Keratinocyte (primary cell): Measurements from ENCODE around the gene GPR153. TPM values are rescaled to one million over a fixed set of nuclear protein-coding genes. Genes with fewer than 3 reads are reported as not detected.

Source experiments
- DNase-seq: peaks from one replicate; pipeline ENCODE4 v3.0.0-alpha.2; 2011; ENCODE audit warnings: low read depth, missing footprints, low spot score
- FAIRE-seq: peaks from 2 replicates; lab custom pipeline; 2011; peaks lifted over from hg19 to GRCh38; lab: Jason Lieb, UNC
- H2AFZ ChIP-seq: 2 replicates; pipeline ENCODE4 v1.6.0; 2012; ENCODE audit warnings: low read length, control low read depth, inconsistent platforms; ENCODE audit not compliant: control insufficient read depth
- H3K27ac ChIP-seq: 2 replicates; pipeline ENCODE4 v1.5.1; 2011; ENCODE audit warnings: low read length; ENCODE audit not compliant: control insufficient read depth, insufficient read depth
- H3K27me3 ChIP-seq: 3 replicates; pipeline ENCODE4 v1.6.0; 2011; ENCODE audit warnings: low read length; ENCODE audit not compliant: control insufficient read depth, insufficient read depth; ENCODE audit errors: extremely low read depth
- H3K36me3 ChIP-seq, 2 experiments: 2 replicates in 1 of 2; 3 replicates in 1 of 2; pipeline ENCODE4 v1.5.1; 2011; ENCODE audit warnings: low read length in 2 of 2, mild to moderate bottlenecking in 1 of 2; ENCODE audit not compliant: control insufficient read depth in 2 of 2, insufficient read depth in 2 of 2; ENCODE audit errors: extremely low read depth in 1 of 2
- H3K4me1 ChIP-seq: 3 replicates; pipeline ENCODE4 v1.5.1; 2011; ENCODE audit warnings: low read length; ENCODE audit not compliant: control insufficient read depth, insufficient read depth; ENCODE audit errors: extremely low read depth
- H3K4me2 ChIP-seq: 3 replicates; pipeline ENCODE4 v1.6.0; 2011; ENCODE audit warnings: low read depth, low read length; ENCODE audit not compliant: control insufficient read depth, insufficient read depth; ENCODE audit errors: extremely low read depth
- H3K4me3 ChIP-seq, 3 experiments: fragments of 200-600 bp in 1 of 3; sonication (generic) in 1 of 3; 2 replicates in 2 of 3; 3 replicates in 1 of 3; pipeline ENCODE4 v1.5.1; 2011 to 2016; ENCODE audit warnings: low read length in 3 of 3, mild to moderate bottlenecking in 3 of 3, control low read depth in 2 of 3, inconsistent platforms in 1 of 3, low read depth in 1 of 3, mixed read lengths in 1 of 3, mixed run types in 1 of 3, moderate library complexity in 1 of 3; ENCODE audit not compliant: control insufficient read depth in 2 of 3, insufficient read depth in 2 of 3; ENCODE audit errors: extremely low read depth in 1 of 3
- H3K79me2 ChIP-seq: 2 replicates; pipeline ENCODE4 v1.6.0; 2012; ENCODE audit warnings: low read length; ENCODE audit not compliant: control insufficient read depth, insufficient read depth
- H3K9ac ChIP-seq: 3 replicates; pipeline ENCODE4 v1.6.0; 2011; ENCODE audit warnings: low read length; ENCODE audit not compliant: control insufficient read depth, insufficient read depth; ENCODE audit errors: extremely low read depth
- H3K9me1 ChIP-seq: 3 replicates; pipeline ENCODE4 v1.6.0; 2011; ENCODE audit warnings: low read length; ENCODE audit not compliant: control insufficient read depth, insufficient read depth; ENCODE audit errors: extremely low read depth
- H3K9me3 ChIP-seq: 2 replicates; pipeline ENCODE4 v1.5.1; 2012; ENCODE audit warnings: low read depth, low read length; ENCODE audit not compliant: control insufficient read depth
- H4K20me1 ChIP-seq: 3 replicates; pipeline ENCODE4 v1.6.0; 2011; ENCODE audit warnings: low read length; ENCODE audit not compliant: control insufficient read depth, insufficient read depth; ENCODE audit errors: extremely low read depth
- CTCF ChIP-seq, 3 experiments: IDR thresholded peaks in 1 of 3; conservative IDR thresholded peaks in 1 of 3; optimal IDR thresholded peaks in 1 of 3; 2 replicates in 2 of 3; 3 replicates in 1 of 3; pipeline versions ENCODE3 to v1.5.1; 2011; ENCODE audit warnings: low read length in 3 of 3, mild to moderate bottlenecking in 3 of 3, moderate library complexity in 2 of 3, control low read depth in 1 of 3, inconsistent platforms in 1 of 3; ENCODE audit not compliant: insufficient read depth in 2 of 3; ENCODE audit errors: extremely low read depth in 1 of 3
- EZH2 ChIP-seq: IDR thresholded peaks from one replicate; pipeline ENCODE4 v1.6.1; 2012; ENCODE audit warnings: inconsistent platforms, mild to moderate bottlenecking, low read length, moderate library complexity
- dilution Hi-C: fragments of 300-500 bp; cut with MboI; formaldehyde crosslinking; loops from one replicate; pipeline ENCODE4 v1.7.0; 2020; ENCODE audit warnings: low sequenced_read_pairs; ENCODE audit not compliant: extremely low pct_ligation_motif_present
- polyA plus RNA-seq, 5 experiments: library from polyadenylated mRNA; depleted of rRNA in 3 of 5; stranded (reverse) in 3 of 5; stranded (forward) in 1 of 5; unstranded in 1 of 5; fragments of >200 nt; gene quantifications; 1 replicate in 1 of 5; 2 replicates in 3 of 5; 3 replicates in 1 of 5; pipeline versions ENCODE4 v1.2.1 to v1.2.3, GENCODE V29; 2011 to 2012; ENCODE audit warnings: missing spikeins in 2 of 5, low read depth in 1 of 5, low replicate concordance in 1 of 5

The GPR153 gene
- polyA plus RNA-seq, 1 donor (not counting 4 experiments of a cell fraction or from before 2014, with no cell fraction given), result 7.2 TPM

- H2AFZ ChIP-seq, result peak overlapping the region; percentile 33
Observed at GRCh38 chr1:6234502-6235295, 26.2 kb downstream of the GPR153 start.

GRCh38 chr1:6233376-6233775, 27.5 kb downstream of the GPR153 start:
- H3K27ac ChIP-seq, result no peak overlapping the region
- no peaks in the 10 kb centered on the region for H4K20me1 ChIP-seq
- H3K27me3 ChIP-seq, result no peaks in the 10 kb centered on the region
- H3K4me2 ChIP-seq, result no peak overlapping the region
- no peak overlapping the region for H3K4me3 ChIP-seq
- H3K36me3 ChIP-seq, result peaks cover 16 to 20% of the 10 kb centered on the region in 2 experiments
- H3K79me2 ChIP-seq, result peaks cover 25% of the 10 kb centered on the region
- TF ChIP-seq EZH2 (no peak), CTCF (optimal IDR thresholded peaks at IDR 0.05 in 1 of 3, IDR thresholded peaks at IDR 0.05 in 1 of 3, conservative IDR thresholded peaks at IDR 0.05 in 1 of 3; ENCODE audit: extremely low read depth in 1 of 3, insufficient read depth in 2 of 3, low read length in 3 of 3) (no peak)
- H3K9me1 ChIP-seq, result no peaks in the 10 kb centered on the region
- no peak for DNase-seq
- no peak overlapping the region for H2AFZ ChIP-seq
- dilution Hi-C loops, result no loop called here
- H3K4me1 ChIP-seq, result peaks cover 9% of the 10 kb centered on the region
- no peak overlapping the region for H3K9ac ChIP-seq
- H3K9me3 ChIP-seq, result no peaks in the 10 kb centered on the region
- FAIRE-seq, result no peak

More at GRCh38 chr1:6234502-6235295, 26.2 kb downstream of the GPR153 start:
- DNase-seq (no peak), FAIRE-seq (no peak)
- peak overlapping the region; percentile 72 to 87 (median 77) for H3K4me3 ChIP-seq
- H3K27ac ChIP-seq, result peak overlapping the region; percentile 48
- H3K9me1 ChIP-seq, result no peaks in the 10 kb centered on the region
- H3K27me3 ChIP-seq, result no peaks in the 10 kb centered on the region
- peak overlapping the region; percentile 94 for H3K4me2 ChIP-seq
- H3K4me1 ChIP-seq, result peaks cover 9% of the 10 kb centered on the region
- no peak for TF ChIP-seq CTCF (optimal IDR thresholded peaks at IDR 0.05 in 1 of 3, IDR thresholded peaks at IDR 0.05 in 1 of 3, conservative IDR thresholded peaks at IDR 0.05 in 1 of 3; ENCODE audit: extremely low read depth in 1 of 3, insufficient read depth in 2 of 3, low read length in 3 of 3)
- TF ChIP-seq EZH2, result no peak
- peaks cover 25% of the 10 kb centered on the region for H3K79me2 ChIP-seq
- dilution Hi-C loops, result no loop called here
- H3K9me3 ChIP-seq, result no peaks in the 10 kb centered on the region
- peak overlapping the region; percentile 82 for H3K9ac ChIP-seq
- peaks cover 16 to 20% of the 10 kb centered on the region in 2 experiments for H3K36me3 ChIP-seq
- H4K20me1 ChIP-seq, result no peaks in the 10 kb centered on the region
